NCI-H2029 treated with DMSO at 0.1 percent for 48 hours (cell line): Measurements from ENCODE around the gene RAB25.
A peak's percentile ranks its signal among the peaks of the same experiment; 100 is the strongest.
"Not testable (repeated sequence)": the region's sequence is repeated elsewhere in the genome, so short reads cannot be mapped to it uniquely, and the experiment has no call there.

Experiments used
- DNase-seq: peaks from one replicate; lab custom pipeline; 2025; lab: John Stamatoyannopoulos, UW

The RAB25 gene

GRCh38 chr1:156054500-156055280 lies 6.3 kb upstream of the RAB25 start, which contains the start of gene LAMTOR2:
TSS of gene LAMTOR2 (plus strand) at chr1:156054782. CDS start at chr1:156054890, 108 bp downstream.
- peak; percentile 96 for DNase-seq

GRCh38 chr1:156055281-156056048 lies 5.5 kb upstream of the RAB25 start:
- no peak for DNase-seq

DNA sequence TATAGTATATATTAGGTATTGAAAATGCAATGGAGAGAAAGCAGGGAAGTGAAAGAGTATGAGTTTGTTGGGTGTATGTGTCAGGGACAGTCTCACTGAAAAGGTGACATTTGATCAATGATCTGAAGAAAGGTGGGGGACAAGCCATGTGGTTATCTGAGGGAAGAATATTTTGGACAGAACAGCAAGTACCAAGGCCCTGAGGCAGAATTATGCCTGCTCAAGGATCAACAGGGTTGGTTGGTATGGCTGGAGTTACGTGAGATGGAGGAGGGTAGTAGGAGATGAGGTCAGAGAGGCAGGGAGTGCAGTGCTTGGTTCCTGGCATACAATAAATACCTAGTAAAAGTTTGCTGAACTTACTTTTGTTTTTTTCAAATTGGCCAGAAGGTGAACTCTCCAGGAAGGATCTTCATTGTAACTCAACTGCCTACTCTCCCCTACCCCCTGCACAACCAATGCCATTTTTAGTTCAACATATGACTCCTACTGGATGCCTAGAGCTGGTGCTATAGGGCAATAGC lies 4.6 kb upstream of the RAB25 start:
- DNase-seq = no peak

DNA sequence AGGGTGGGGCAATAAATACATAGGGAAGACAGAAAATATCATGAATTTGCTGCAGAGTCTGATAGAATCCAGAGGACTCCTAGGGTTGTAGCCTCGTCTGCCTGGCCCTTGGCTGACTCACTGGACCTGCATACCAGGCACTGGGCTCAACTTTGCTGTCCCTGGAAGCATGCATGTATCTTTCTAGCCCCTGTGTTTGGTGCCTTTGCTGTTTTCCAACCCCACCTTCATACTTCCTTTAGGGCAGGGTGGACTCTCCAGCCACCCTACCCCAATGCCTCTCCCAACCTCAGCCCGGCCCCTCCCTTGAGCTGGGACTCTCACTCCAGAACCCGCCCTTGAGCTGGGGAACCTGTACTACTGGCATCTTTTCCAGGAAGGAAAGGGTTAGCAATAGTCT lies 1.2 kb downstream of the RAB25 start:
- no peak for DNase-seq

DNA sequence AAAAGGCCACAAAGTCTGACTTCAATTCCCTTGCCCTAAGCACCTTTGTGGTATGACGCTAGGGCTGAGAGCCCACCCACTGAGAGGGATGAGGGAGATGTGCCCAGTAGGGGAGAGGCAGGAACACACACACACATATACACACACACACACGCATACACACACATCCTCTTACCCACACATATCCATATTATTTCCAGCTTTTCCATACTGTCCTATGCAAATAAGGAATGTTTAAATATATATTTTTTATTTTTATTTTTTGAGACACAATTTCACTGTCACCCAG lies 3.0 kb downstream of the RAB25 start:
- no peak for DNase-seq

- no peak for DNase-seq
Measured at GRCh38 chr1:156064615-156065014, 3.7 kb downstream of the RAB25 start.

DNA sequence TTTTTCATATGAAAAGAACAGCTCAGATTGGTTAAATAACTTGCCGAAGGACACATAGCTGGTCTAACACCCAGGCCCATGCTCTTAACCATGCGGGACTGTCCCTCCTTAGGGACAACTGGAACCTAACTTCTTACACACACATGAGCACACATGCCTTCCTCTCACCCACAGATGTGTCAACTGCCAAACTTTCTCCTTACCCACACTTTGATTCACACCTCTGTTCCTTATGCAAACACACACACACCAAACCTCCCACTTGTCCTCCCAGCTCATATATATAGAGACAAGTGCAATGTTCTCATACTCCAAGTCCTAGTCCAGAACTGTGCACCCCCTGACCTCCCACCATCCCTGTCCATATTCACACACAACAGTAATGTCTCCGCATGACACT lies 4.3 kb downstream of the RAB25 start:
- DNase-seq = no peak

DNA sequence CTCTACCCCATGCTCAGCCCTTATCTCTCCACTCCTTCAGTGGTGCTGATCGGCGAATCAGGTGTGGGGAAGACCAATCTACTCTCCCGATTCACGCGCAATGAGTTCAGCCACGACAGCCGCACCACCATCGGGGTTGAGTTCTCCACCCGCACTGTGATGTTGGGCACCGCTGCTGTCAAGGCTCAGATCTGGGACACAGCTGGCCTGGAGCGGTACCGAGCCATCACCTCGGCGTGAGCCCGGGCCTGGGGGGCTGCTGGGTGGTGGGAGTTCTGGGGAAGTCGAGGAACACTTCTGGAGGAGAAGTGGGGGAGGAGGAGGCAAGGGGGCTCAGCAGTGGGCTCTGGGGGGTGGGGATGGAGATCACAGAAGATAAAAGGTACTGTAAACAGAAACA lies 4.9 kb downstream of the RAB25 start:
- no peak for DNase-seq

DNA sequence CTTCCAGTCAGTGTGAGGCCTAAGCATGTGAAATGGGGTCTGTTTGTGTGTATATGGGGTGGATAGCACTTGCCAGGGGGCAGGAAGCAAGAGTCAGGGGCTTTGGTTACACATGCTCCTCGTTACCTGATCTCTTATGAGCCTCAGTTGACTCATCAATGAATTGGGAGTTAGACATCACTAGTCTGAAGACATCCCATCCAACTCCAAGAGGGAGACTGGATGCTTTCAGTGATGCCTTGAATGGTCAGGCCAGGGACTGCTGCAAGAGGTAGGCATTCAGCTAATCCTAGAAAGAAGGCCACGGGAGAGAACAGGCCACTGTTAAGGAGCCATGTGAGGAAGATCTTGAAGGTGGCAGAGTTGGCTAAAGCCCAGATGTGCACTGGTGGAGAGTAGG lies 6.3 kb downstream of the RAB25 start:
- no peak for DNase-seq

DNA sequence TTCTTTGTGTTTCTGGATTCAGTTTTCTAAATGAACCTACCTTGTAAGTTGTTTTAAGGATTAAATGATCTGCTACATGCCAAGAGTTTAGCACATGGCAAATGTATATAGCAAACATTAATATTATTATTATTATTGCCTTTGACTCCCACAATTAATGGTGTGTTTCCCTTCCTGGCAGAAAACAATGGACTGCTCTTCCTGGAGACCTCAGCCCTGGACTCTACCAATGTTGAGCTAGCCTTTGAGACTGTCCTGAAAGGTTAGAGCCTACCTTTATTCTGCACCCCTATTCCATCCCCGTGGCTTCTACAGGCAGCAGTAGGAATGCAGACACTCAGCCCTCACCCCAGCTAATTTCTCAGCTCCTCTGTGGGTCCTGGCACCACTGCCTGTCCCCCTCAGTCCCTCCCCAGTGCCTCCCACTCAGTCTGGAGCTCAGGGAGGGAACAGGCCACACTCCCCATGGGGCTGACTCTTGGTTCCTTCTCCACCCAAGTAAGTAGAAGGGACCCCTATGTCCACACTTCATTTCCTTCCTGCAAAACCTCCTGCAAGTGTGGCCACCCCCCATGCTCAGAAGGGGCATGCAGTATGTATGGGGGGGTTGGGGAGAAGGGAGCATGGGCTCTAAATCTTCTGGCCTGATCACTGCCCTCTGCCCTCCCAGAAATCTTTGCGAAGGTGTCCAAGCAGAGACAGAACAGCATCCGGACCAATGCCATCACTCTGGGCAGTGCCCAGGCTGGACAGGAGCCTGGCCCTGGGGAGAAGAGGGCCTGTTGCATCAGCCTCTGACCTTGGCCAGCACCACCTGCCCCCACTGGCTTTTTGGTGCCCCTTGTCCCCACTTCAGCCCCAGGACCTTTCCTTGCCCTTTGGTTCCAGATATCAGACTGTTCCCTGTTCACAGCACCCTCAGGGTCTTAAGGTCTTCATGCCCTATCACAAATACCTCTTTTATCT lies 8.8 kb downstream of the RAB25 start:
- no peak for DNase-seq

DNA sequence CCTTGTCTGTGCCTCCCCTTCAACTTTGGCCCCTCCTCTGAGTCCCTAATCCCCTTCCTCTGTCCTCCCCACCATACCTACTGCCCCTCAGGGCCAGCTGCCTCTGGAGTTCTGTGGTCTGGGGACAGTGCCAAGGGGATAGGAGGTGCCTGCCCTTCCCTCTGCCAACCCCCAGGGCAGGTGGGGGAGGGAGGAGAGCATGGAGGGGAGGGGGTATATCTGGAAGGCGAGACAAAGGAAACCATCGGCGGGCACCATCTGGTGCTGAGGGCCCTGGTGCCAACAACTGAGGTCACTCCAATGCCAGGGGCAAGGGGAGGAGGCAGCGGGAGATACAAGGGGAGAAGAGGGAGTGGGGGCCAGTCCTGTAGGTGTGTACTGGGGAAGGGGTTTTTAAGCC lies 9.6 kb downstream of the RAB25 start:
- peak; percentile 35 for DNase-seq

- not testable (repeated sequence) for DNase-seq
Measured at GRCh38 chr1:156071332-156071816, 10.4 kb downstream of the RAB25 start.

- DNase-seq = no peak
Measured at GRCh38 chr1:156072251-156072650, 11.3 kb downstream of the RAB25 start.

GRCh38 chr1:156073110-156073687 lies 12.2 kb downstream of the RAB25 start:
- DNase-seq = no peak

GRCh38 chr1:156073740-156074139 lies 12.8 kb downstream of the RAB25 start:
- DNase-seq = no peak

DNA sequence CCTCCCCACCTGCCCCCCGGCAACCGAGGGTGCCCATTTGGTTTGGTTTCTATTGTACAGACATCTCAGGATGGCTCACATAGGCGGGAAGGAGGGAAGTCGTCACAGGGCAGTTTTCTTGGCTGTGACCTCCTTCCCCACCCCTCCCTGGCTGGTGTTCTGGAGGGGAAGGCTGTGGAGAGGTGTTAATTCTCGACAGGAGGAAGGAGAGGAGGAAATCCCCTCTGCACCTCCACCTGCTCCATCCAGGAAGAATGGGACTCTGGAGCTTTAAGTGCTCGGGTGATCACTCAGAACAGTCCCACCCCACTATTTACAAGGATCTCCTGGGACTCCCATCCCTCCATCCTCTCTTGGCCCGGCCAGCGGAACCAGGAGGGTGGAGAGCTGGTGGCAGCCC lies 13.7 kb downstream of the RAB25 start:
- no peak for DNase-seq

DNA sequence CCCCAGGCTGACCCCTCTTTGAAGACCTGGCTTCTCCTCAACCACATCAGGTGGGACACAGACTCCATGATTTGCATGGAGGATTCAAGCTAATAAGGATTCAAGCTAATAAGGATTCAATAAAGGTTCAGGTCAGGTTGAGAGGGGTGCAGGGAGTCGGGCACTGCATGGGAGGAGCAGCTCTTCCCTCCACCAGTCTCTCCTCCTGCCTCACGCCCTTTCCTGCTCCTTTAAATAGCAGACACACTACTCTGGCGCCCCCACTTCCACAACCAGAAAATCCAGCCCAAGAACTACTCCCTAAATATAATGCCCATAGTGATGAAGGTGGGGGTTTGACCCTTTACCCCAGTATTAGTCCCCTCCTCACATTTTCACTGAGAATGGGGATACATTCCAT lies 14.2 kb downstream of the RAB25 start:
- DNase-seq = no peak

DNA sequence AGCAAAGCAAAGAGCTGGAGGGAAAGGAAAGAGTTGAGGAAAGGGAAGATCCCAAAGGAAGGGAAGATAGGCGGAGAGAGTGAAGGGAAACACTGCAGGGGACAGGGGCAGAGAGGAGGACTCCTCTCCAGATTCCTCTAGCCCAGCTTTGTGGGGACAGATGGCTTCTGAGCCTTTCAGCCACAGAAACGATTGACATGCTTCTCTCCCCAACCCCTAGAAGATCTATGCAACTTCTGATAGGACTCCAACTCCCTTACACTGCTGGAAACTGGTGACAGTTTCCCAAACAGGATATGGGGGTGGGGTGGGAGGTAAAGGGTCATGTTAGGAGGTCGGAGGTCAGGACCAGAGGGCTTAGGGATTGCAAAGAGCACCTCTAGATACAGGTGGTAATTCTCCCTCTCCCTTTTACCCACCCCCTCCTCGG lies 14.8 kb downstream of the RAB25 start:
- DNase-seq = no peak

DNA sequence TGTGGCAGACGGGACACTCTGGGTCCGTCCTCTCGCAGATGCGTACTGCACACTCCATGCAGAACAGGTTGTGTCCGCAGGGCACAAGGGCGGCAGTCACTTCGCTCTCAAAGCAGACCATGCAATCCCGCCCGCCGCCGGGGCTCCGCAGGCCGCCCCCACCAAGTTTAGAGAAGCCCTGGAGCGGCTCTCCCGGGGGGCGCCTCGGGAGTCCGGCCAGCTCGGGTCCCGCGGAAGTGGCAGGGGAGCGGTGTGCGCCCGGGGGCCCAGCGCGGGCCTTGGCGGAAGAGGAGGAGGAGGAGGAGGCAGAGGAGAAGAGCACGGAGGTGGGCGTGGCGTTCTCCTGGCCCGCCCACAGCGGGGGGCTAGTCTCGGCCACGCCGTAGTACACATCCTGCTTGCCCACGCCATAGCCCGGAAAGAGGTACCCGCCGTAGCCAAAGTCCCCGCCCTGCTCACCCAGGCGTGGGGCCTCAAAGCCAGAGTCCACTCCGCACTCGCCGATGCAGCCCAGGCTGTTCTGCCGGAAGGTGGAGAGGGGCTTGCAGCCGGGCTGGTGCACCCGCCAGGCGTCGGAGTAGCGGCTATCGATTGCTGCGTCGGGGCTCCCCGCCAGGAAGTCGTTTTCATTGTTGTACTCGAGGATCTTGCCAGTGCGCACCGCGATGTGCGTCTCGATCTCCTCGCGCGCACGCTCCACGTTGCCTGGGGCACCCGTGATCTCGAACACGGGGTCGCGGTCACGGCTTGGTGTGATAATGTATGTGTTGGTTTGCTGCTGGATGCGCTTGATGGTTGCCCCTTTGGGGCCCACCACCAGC lies 15.9 kb downstream of the RAB25 start:
- no peak for DNase-seq

- no peak for DNase-seq
Measured at GRCh38 chr1:156077430-156077760, 16.4 kb downstream of the RAB25 start.

DNA sequence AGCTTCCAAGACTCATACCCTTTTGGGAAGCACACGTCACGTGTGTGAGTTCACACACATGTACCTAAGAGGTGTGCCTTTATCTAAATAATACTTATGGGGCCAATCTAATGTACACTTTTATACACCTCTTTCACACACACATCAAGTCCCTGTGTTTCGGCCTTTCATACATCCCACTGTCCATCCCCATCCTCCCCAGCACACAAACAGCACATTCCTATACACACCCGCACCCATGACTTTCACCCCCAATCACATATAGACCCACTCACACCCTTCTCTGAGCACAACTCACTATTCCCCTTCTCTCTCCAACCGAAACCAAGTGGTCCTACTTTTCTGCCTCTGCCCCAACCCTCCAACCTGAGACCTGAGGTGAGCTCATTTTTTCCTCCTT lies 17.8 kb downstream of the RAB25 start:
- DNase-seq = no peak
